ENCODE measurements around the gene UCHL5.

The UCHL5 gene

DNA sequence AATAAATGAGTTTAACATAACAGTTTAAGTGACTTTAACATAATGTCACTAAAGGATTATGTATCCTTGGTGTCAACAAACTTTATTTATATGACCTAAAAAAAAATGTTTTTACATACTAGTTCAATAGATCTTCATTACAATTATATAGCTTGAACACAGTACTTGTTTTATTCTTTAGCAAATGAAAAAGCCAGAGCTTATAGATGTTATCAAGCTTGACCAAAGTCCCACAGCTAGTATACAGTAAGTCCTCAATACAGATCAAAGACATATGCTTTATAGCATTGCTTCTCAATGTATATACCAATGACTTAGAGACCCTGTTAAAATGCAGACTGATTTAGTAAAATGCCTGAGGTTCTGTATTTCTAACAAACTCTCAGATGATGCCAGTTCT lies 42.4 kb downstream of the UCHL5 start:
- Histone ChIP-seq H3K27ac (ENCODE audit: low read depth in 2 of 2, low read length in 2 of 2) (no peak overlapping the region), H3K36me3 (ENCODE audit: control insufficient read depth in 2 of 2, insufficient read depth in 2 of 2, low read length in 2 of 2) (no peaks in the 10 kb centered on the region), H3K9me3 (ENCODE audit: control insufficient read depth in 2 of 2, low read length in 2 of 2) (no peaks in the 10 kb centered on the region), H3K4me1 (ENCODE audit: control insufficient read depth in 2 of 2, insufficient read depth in 2 of 2, low read length in 2 of 2) (peaks cover 0 to 7% of the 10 kb centered on the region in 2 donors), H3K9ac (ENCODE audit: low read depth in 1 of 2, low read length in 2 of 2) (no peak overlapping the region), H3K4me3 (ENCODE audit: low read length in 2 of 2) (no peak overlapping the region), H3K27me3 (ENCODE audit: control insufficient read depth in 2 of 2, insufficient read depth in 2 of 2, low read length in 2 of 2) (no peaks in the 10 kb centered on the region)

DNA sequence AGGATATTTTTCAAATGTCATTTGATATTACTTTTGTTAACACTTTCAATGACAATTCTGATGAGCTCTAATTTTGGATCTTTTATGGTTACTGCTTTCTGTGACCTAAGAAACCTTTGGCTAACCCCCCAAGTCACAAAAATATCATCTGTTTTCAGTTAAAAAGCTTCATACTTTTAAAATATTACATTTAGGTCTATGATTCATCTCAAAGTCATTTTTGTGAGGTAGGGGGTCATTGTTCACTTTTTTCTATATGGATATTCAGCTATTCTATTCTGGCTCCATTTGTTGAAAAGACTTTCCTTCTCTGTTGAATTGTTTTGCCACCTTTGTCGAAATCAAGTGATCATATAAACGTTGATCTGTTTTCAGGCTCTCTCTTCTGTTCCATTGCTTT lies 44.8 kb downstream of the UCHL5 start:
- H3K9ac ChIP-seq (ENCODE audit: low read depth in 1 of 2, low read length in 2 of 2) = no peak overlapping the region
- H3K4me3 ChIP-seq (ENCODE audit: low read length in 2 of 2) = no peak overlapping the region
- H3K36me3 ChIP-seq (ENCODE audit: control insufficient read depth in 2 of 2, insufficient read depth in 2 of 2, low read length in 2 of 2) = no peaks in the 10 kb centered on the region
- peaks cover 6 to 19% of the 10 kb centered on the region in 2 donors for H3K4me1 ChIP-seq (ENCODE audit: control insufficient read depth in 2 of 2, insufficient read depth in 2 of 2, low read length in 2 of 2)
- no peaks in the 10 kb centered on the region for H3K27me3 ChIP-seq (ENCODE audit: control insufficient read depth in 2 of 2, insufficient read depth in 2 of 2, low read length in 2 of 2)
- no peak overlapping the region for H3K27ac ChIP-seq (ENCODE audit: low read depth in 2 of 2, low read length in 2 of 2)
- H3K9me3 ChIP-seq (ENCODE audit: control insufficient read depth in 2 of 2, low read length in 2 of 2) = no peaks in the 10 kb centered on the region

DNA sequence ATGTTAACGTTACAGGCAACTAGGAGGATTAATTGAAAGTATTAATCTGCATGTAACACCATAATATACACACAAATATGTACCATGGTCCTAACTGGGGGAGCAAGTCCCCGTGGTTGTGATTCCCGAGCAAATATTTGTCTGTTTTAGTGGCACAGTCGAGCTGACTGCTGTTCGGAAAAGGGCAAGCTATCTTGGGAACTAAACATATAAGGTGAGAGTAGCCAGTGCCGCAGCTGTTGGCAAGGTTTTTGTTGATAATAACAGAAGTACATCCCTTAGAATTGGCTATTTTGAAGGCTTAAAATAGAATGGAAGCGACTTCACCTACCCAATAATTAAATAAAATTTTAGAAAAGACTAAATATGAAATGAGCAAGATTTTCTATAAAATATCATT lies 45.5 kb downstream of the UCHL5 start:
- no peak overlapping the region for H3K4me3 ChIP-seq (ENCODE audit: low read length in 2 of 2)
- H3K9me3 ChIP-seq (ENCODE audit: control insufficient read depth in 2 of 2, low read length in 2 of 2) = no peaks in the 10 kb centered on the region

DNA sequence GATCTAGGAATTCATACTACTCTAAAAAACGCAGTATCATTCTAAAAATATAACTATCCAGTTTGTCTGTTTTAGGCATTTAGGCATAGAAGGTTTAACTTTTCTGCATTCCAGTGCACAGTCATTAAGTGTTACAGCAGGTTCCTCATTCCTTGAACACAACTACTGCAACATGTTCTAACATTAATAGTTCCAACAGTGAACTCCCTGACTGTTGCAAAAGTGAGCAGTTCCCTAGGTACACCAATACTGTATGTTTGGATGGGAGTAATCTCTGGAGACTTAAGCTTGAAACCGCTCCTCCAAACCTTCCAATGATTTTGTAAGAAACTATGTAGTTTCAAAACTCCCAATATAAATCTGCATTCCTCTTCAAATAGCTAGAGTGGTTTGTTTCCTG lies 46.2 kb downstream of the UCHL5 start:
- no peak overlapping the region for H3K9ac ChIP-seq (ENCODE audit: low read depth in 1 of 2, low read length in 2 of 2)
- no peaks in the 10 kb centered on the region for H3K27me3 ChIP-seq (ENCODE audit: control insufficient read depth in 2 of 2, insufficient read depth in 2 of 2, low read length in 2 of 2)
- no peak overlapping the region for H3K4me3 ChIP-seq (ENCODE audit: low read length in 2 of 2)
- peaks cover 12 to 19% of the 10 kb centered on the region in 2 donors for H3K4me1 ChIP-seq (ENCODE audit: control insufficient read depth in 2 of 2, insufficient read depth in 2 of 2, low read length in 2 of 2)
- no peaks in the 10 kb centered on the region for H3K9me3 ChIP-seq (ENCODE audit: control insufficient read depth in 2 of 2, low read length in 2 of 2)
- H3K36me3 ChIP-seq (ENCODE audit: control insufficient read depth in 2 of 2, insufficient read depth in 2 of 2, low read length in 2 of 2) = no peaks in the 10 kb centered on the region
- no peak overlapping the region for H3K27ac ChIP-seq (ENCODE audit: low read depth in 2 of 2, low read length in 2 of 2)

More for the DNA sequence above, 45.5 kb downstream of the UCHL5 start:
- no peak overlapping the region for H3K27ac ChIP-seq (ENCODE audit: low read depth in 2 of 2, low read length in 2 of 2)
- H3K9ac ChIP-seq (ENCODE audit: low read depth in 1 of 2, low read length in 2 of 2) = no peak overlapping the region
- H3K27me3 ChIP-seq (ENCODE audit: control insufficient read depth in 2 of 2, insufficient read depth in 2 of 2, low read length in 2 of 2) = no peaks in the 10 kb centered on the region
- no peaks in the 10 kb centered on the region for H3K36me3 ChIP-seq (ENCODE audit: control insufficient read depth in 2 of 2, insufficient read depth in 2 of 2, low read length in 2 of 2)
- peaks cover 12 to 19% of the 10 kb centered on the region in 2 donors for H3K4me1 ChIP-seq (ENCODE audit: control insufficient read depth in 2 of 2, insufficient read depth in 2 of 2, low read length in 2 of 2)

DNA sequence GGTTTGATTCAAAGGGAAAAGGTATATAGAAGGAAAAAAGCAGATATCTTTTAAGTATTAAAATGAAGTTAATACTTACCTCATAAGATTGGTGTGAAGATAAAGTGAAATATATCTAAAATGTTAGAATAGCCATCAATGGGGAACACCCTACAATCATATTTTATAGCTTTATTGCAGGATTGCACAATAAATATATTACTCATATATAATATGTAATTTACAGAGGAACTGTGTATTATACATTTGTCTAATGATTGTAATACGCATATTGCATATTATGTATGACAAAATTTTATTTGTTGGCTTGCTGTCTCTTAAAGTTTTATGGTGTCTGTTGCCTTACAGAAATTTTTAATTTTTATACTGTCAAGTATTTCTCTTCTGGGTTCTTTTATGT lies 47.8 kb downstream of the UCHL5 start:
- no peak overlapping the region for H3K4me3 ChIP-seq (ENCODE audit: low read length in 2 of 2)
- H3K4me1 ChIP-seq (ENCODE audit: control insufficient read depth in 2 of 2, insufficient read depth in 2 of 2, low read length in 2 of 2) = peaks cover 12 to 20% of the 10 kb centered on the region in 2 donors
- H3K27ac ChIP-seq (ENCODE audit: low read depth in 2 of 2, low read length in 2 of 2) = no peak overlapping the region
- no peaks in the 10 kb centered on the region for H3K36me3 ChIP-seq (ENCODE audit: control insufficient read depth in 2 of 2, insufficient read depth in 2 of 2, low read length in 2 of 2)
- H3K27me3 ChIP-seq (ENCODE audit: control insufficient read depth in 2 of 2, insufficient read depth in 2 of 2, low read length in 2 of 2) = no peaks in the 10 kb centered on the region
- H3K9ac ChIP-seq (ENCODE audit: low read depth in 1 of 2, low read length in 2 of 2) = no peak overlapping the region
- no peaks in the 10 kb centered on the region for H3K9me3 ChIP-seq (ENCODE audit: control insufficient read depth in 2 of 2, low read length in 2 of 2)

DNA sequence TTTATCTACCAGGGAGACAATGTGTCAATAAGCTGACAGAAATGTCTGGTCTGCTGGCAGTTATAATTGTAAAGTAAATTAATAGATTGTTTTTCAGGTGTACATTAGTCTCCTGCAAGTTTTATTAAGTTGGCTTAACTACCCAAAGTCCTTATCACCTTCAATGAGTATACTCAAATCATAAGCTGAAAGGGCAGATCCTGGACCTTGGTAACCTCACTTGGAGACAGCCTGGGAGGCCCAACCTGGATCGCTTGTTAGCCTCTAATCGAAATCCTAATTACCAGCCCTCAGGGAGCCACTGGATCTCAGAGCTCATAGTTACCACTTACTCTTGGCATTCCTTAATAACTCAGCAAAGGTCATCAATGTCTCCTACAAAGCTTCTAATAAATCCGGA lies 49.7 kb downstream of the UCHL5 start:
- Histone ChIP-seq H3K27me3 (ENCODE audit: control insufficient read depth in 2 of 2, insufficient read depth in 2 of 2, low read length in 2 of 2) (no peaks in the 10 kb centered on the region), H3K9me3 (ENCODE audit: control insufficient read depth in 2 of 2, low read length in 2 of 2) (no peaks in the 10 kb centered on the region), H3K9ac (ENCODE audit: low read depth in 1 of 2, low read length in 2 of 2) (no peak overlapping the region), H3K27ac (ENCODE audit: low read depth in 2 of 2, low read length in 2 of 2) (no peak overlapping the region), H3K4me1 (ENCODE audit: control insufficient read depth in 2 of 2, insufficient read depth in 2 of 2, low read length in 2 of 2) (peaks cover 12 to 20% of the 10 kb centered on the region in 2 donors), H3K4me3 (ENCODE audit: low read length in 2 of 2) (no peak overlapping the region), H3K36me3 (ENCODE audit: control insufficient read depth in 2 of 2, insufficient read depth in 2 of 2, low read length in 2 of 2) (no peaks in the 10 kb centered on the region)

DNA sequence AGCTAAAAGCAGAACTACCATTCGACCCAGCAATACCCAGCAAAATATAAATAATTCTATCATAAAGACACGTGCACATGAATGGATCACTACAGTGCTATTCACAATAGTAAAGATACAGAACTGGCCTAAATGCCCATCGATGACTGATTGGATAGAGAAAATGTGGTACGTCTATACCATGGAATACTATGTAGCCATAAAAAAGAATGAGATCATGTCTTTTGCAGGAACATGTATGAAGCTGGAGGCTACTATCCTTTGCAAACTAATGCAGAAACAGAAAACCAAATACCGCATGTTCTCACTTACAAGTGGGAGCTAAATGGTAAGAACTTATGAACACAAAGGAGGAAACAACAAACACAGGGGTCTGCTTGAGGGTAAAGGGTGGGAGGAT lies 53.4 kb downstream of the UCHL5 start:
- no peaks in the 10 kb centered on the region for H3K27me3 ChIP-seq (ENCODE audit: control insufficient read depth in 2 of 2, insufficient read depth in 2 of 2, low read length in 2 of 2)
- peaks cover 9 to 14% of the 10 kb centered on the region in 2 donors for H3K4me1 ChIP-seq (ENCODE audit: control insufficient read depth in 2 of 2, insufficient read depth in 2 of 2, low read length in 2 of 2)
- H3K27ac ChIP-seq (ENCODE audit: low read depth in 2 of 2, low read length in 2 of 2) = no peak overlapping the region
- no peaks in the 10 kb centered on the region for H3K36me3 ChIP-seq (ENCODE audit: control insufficient read depth in 2 of 2, insufficient read depth in 2 of 2, low read length in 2 of 2)
- no peaks in the 10 kb centered on the region for H3K9me3 ChIP-seq (ENCODE audit: control insufficient read depth in 2 of 2, low read length in 2 of 2)
- no peak overlapping the region for H3K9ac ChIP-seq (ENCODE audit: low read depth in 1 of 2, low read length in 2 of 2)
- H3K4me3 ChIP-seq (ENCODE audit: low read length in 2 of 2) = no peak overlapping the region

DNA sequence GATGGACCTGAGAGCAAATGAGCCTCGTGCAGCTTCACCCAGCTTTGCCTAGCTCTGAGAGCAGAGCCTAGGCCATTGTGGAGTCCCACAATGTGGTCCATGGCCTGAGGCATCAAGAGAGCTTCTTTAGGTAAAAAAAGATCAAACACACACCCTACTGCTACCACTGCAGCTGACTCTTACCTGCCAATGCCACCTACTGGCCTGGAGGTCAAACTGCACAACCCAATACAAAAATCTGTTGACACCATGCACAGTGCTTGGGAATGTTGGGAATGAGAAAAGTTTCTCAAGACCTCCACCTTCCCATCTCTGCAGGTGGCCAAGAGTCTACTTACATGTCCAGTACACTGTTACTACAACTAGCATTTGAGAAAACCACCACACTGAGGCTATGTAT lies 60.6 kb downstream of the UCHL5 start:
- Histone ChIP-seq H3K27ac (ENCODE audit: low read depth in 2 of 2, low read length in 2 of 2) (no peak overlapping the region), H3K9ac (ENCODE audit: low read depth in 1 of 2, low read length in 2 of 2) (no peak overlapping the region), H3K27me3 (ENCODE audit: control insufficient read depth in 2 of 2, insufficient read depth in 2 of 2, low read length in 2 of 2) (no peaks in the 10 kb centered on the region), H3K4me1 (ENCODE audit: control insufficient read depth in 2 of 2, insufficient read depth in 2 of 2, low read length in 2 of 2) (no peaks in the 10 kb centered on the region), H3K36me3 (ENCODE audit: control insufficient read depth in 2 of 2, insufficient read depth in 2 of 2, low read length in 2 of 2) (peaks cover 4 to 7% of the 10 kb centered on the region in 2 donors), H3K4me3 (ENCODE audit: low read length in 2 of 2) (no peak overlapping the region), H3K9me3 (ENCODE audit: control insufficient read depth in 2 of 2, low read length in 2 of 2) (no peaks in the 10 kb centered on the region)

DNA sequence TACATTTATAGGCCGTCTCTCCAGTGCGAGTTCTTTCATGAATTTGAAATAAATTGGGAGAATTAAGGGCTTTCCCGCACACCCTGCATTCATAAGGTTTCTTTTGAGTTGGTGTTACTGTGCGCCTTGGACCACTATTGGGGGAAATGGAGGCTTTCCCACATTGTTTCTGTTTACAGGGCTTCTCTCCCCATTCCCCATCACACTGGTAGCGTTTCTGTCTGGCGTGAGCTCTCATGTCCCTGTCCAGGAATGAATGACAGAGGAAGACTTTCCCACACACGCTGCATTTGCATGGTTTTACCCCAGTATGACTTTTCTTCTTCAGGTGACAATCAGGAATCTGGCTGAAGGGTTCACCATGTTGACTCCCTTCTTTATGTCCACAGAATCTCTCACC lies 65.0 kb downstream of the UCHL5 start:
- Histone ChIP-seq H3K4me1 (ENCODE audit: control insufficient read depth in 2 of 2, insufficient read depth in 2 of 2, low read length in 2 of 2) (no peaks in the 10 kb centered on the region), H3K4me3 (ENCODE audit: low read length in 2 of 2) (no peak overlapping the region), H3K27ac (ENCODE audit: low read depth in 2 of 2, low read length in 2 of 2) (no peak overlapping the region), H3K9me3 (ENCODE audit: control insufficient read depth in 2 of 2, low read length in 2 of 2) (no peaks in the 10 kb centered on the region), H3K9ac (ENCODE audit: low read depth in 1 of 2, low read length in 2 of 2) (no peak overlapping the region), H3K36me3 (ENCODE audit: control insufficient read depth in 2 of 2, insufficient read depth in 2 of 2, low read length in 2 of 2) (peaks cover 4 to 7% of the 10 kb centered on the region in 2 donors), H3K27me3 (ENCODE audit: control insufficient read depth in 2 of 2, insufficient read depth in 2 of 2, low read length in 2 of 2) (no peaks in the 10 kb centered on the region)

DNA sequence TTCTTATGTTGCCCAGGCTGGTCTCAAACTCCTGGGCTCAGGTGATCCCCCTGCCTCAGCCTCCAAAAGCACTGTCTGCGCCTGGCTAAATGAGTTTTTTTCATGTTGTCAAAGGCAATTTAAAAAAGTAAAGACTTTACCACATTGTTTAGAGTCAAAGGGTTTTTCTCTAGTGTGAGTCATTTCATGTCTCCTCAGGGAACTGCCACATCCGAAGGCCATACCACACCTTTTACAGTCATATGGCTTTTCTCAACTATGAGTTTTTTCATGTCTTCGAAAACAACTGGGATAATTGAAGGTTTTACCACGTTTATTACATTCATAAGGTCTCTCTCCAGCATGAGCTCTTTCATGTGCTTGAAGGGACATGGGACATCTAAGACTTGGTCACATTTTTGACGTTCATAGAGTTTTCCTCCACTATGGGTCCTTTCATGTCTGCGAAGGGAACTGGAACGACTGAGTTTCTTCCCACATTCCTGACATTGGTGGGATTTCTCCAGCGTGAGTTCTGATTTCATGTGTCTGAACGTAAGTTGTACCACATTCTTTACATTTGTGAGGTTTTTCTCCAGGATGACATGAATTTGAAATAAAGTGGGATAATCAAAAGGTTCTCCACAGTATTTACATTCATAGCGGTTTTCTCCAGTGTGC lies 65.6 kb downstream of the UCHL5 start:
- Histone ChIP-seq H3K4me1 (ENCODE audit: control insufficient read depth in 2 of 2, insufficient read depth in 2 of 2, low read length in 2 of 2) (no peaks in the 10 kb centered on the region), H3K27ac (ENCODE audit: low read depth in 2 of 2, low read length in 2 of 2) (no peak overlapping the region), H3K9me3 (ENCODE audit: control insufficient read depth in 2 of 2, low read length in 2 of 2) (no peaks in the 10 kb centered on the region), H3K36me3 (ENCODE audit: control insufficient read depth in 2 of 2, insufficient read depth in 2 of 2, low read length in 2 of 2) (peaks cover 4 to 7% of the 10 kb centered on the region in 2 donors), H3K27me3 (ENCODE audit: control insufficient read depth in 2 of 2, insufficient read depth in 2 of 2, low read length in 2 of 2) (no peaks in the 10 kb centered on the region), H3K4me3 (ENCODE audit: low read length in 2 of 2) (no peak overlapping the region), H3K9ac (ENCODE audit: low read depth in 1 of 2, low read length in 2 of 2) (no peak overlapping the region)
